GM19351 (cell line): ENCODE results near the gene ARID5A.

Experiments
- ATAC-seq: cut with Tn5 transposase; IDR thresholded peaks from one replicate; pipeline ENCODE4 v1.9.1; 2021; ENCODE audit warnings: mild to moderate bottlenecking, moderate library complexity; ENCODE audit not compliant: unreplicated experiment

The ARID5A gene

GRCh38 chr2:96594691-96595152 lies 58.2 kb downstream of the ARID5A start:
- ATAC-seq, result no peak

GRCh38 chr2:96596596-96596995 lies 60.0 kb downstream of the ARID5A start:
- no peak for ATAC-seq

- ATAC-seq, result no peak
Measured at GRCh38 chr2:96599941-96600340, 63.4 kb downstream of the ARID5A start.

GRCh38 chr2:96601382-96602292 lies 65.1 kb downstream of the ARID5A start:
- no peak for ATAC-seq
